Activated CD8-positive, alpha-beta memory T cell treated with anti-CD3 and anti-CD28 coated beads, Interleukin-2, amount 50 U/mL, for 1 hour (primary cell): ENCODE measurements around the gene EYA2.
"Not testable (repeated sequence)": the region's sequence is repeated elsewhere in the genome, so short reads cannot be mapped to it uniquely, and the experiment has no call there.

Experiments used
- DNase-seq: peaks from one replicate; pipeline ENCODE4 v3.0.0-alpha.2; 2020; ENCODE audit errors: extremely low read depth

Gene EYA2

DNA sequence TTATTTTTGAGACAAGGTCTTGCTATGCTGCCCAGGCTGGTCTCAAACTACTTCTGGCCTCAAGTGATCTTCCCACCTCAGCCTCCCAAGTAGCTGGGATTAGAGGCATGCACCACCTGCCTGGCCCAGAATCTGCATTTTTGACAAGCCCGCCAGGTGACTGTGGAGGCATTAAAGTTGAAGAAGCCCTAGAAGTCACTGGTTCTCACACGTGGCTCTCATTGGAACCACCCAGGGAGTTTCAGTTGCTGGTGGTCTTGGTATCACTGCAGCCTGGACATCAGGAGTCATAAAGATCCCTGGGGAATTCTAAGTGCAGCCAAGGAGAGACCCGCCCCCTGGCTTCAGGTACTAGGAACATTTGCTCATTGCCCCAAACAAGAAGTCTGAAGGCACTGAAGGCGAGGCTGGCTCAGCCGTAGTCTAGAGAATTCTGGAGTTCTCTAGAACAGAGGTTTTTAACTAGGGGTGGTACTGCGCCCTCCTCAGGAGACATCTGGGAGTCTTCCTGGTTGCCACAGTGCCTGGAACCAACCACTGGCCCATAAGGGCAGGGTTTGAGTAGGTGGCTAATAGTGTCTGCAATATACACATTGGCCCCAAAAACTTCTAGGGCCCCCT lies 279.1 kb downstream of the EYA2 start:
- DNase-seq, result no peak

DNA sequence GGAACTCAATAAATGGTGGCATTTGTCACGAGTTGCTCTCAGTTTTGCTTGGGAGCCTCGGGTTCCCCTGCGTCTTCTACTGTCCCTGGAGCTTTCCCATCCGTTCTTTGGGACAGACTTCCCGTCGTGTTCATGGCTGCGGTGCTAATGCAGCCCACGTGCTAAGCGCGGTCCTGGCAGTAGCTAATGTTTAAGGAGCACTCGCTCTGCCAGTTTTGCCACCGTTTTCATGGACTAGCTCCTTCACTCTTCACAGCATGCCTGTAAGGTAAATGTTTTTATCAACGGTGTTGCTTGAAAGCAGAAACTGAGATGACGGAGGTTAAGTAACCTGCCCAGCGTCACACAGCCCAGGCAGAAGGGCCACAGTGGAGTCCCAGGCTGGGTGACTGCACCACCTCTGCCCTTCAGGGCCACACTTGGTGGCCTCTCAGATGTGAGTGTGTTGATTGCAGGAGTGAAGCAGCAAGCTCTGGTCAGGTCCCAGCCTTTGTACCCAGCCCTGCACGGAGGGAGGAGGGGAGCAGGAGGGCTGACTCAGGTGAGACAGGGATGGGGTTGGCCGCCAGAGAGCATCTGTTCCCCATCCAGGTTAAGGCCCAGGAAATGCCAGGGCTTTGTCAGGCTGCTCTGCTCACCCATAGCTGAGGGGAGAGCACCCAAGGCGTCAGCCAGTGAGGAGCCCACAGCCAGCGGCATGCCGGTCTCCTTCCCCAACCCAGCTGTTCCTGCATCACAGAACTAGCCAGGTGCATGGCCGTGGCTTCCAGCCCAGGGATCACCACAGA lies 280.0 kb downstream of the EYA2 start:
- DNase-seq, result no peak

- no peak for DNase-seq
Observed at GRCh38 chr20:47175493-47175892, 280.9 kb downstream of the EYA2 start.

DNA sequence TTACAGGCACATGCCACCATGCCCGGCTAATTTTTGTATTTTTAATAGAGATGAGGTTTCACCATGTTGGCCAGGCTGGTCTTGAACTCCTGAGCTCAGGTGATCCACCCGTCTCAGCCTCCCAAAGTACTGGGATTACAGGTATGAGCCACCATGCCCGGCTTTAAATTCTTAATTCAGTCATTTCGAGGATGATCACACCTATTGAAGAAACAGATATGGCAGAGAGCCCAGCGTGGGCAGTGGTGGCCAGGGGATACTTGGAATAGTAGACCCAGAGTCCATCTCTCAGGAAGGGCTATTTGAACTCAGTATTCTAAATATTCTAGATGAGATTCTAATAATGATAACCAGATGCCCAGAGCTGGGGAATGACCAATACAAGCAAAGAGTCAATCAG lies 281.6 kb downstream of the EYA2 start:
- not testable (repeated sequence) for DNase-seq

GRCh38 chr20:47178277-47178676 lies 283.6 kb downstream of the EYA2 start:
- no peak for DNase-seq

DNA sequence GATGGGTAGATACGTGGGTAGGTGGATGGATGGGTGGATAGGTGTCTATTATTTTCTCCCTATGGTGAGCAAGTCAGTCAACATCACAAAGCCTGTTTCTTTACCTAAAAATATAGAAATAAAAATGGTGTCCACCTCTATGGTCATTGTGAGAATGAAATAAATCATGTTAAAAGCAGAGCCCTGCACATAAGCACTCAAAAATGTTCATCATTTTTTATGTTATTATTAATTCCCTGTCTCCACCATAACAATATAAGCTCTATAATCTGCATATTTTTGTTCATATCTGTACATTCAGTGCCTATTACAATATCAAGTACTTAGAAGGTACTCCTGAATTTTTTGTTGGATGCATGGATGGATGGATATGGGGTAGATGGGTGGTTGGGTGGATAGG lies 284.2 kb downstream of the EYA2 start:
- DNase-seq, result no peak

- no peak for DNase-seq
Observed at GRCh38 chr20:47179267-47179666, 284.6 kb downstream of the EYA2 start.

- no peak for DNase-seq
Observed at GRCh38 chr20:47181056-47181862, 286.6 kb downstream of the EYA2 start.

DNA sequence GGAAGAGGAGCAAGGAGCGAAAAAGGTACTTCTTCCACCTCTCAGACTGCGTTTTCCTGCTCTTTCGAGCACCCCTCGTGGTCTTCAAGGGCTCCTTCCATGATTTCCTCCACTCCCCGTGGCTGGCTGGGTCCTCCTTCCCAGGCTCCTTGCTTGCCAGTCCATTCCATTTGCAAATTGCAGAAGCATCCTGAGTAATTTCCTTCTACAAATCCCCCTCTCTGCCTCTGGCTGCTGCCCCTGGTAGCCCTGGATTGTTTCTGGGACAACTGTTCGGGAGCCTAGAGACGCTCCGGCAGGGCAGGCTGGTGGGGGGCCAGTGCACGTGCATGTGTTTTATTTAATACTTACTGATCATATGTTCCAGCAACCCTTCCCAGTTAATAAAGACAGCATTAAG lies 288.7 kb downstream of the EYA2 start:
- DNase-seq, result no peak

- DNase-seq, result no peak
Observed at GRCh38 chr20:47187450-47188195, 293.0 kb downstream of the EYA2 start.

- no peak for DNase-seq
Observed at GRCh38 chr20:47188540-47188939, 293.9 kb downstream of the EYA2 start.

DNA sequence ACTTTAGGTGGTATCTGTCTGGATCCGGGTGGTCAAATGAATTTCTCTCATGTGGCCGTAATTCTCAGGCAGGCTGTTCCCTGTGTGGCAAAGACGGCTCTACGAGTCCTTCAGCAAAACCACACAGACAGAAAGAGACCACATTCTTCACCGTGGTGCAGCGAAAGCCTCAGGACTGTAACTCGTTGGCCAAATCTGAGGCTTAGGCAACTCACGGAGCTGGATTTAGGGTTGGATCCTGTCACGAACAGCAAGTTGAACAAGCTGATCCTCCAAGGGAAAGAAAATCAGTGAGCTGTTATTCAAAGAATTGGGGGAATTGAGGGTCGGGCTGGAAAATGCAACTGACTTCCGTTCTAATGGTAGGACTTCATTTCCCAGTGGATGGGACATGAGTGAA lies 294.4 kb downstream of the EYA2 start:
- DNase-seq, result no peak

DNA sequence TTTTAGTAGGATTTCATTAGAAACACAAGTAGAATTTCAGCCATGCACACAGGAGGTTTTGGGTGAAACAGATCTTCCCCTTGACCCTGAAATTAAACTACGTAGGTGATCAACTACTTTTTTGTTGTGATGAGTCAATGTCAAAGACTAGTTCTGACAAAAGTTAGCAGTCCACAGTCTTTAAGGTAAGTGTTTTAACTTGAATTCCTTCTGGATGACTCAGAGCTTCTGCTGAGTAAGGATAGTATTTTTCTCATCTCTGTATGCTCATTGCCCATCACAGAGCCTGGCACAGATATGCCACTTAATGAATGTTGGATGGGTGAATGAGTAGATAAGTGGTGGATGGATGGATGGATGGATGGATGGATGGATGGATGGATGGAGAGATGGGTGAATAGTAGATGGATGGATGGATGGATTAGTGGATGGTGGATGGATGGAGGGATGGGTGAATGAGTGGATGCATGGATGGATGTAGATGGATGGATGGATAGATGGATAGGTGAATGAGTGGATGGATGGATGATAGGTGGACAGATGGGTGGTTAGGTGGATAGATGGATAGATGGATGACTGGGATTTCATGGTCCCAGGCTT lies 296.5 kb downstream of the EYA2 start:
- no peak for DNase-seq

DNA sequence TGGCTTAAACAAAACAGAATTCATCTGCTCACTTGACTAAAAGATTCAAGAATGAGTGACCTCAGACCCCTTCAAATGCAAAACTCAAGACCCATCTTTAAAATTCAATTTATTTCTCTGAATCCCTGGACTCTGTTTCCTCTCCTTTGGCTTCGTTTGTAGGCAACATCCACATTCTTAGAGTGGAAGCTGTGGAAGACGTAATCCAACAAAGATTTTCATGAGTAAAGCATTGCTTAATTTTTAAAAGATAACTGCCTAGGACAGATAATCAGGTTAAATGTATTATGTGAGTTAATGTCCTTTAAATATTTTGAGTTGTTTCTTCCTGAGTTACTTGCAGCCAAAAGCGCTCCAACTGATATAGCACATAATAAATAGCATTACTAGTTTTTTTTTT lies 297.3 kb downstream of the EYA2 start:
- DNase-seq, result no peak

- DNase-seq, result no peak
Observed at GRCh38 chr20:47195573-47195972, 300.9 kb downstream of the EYA2 start.

- no peak for DNase-seq
Observed at GRCh38 chr20:47196091-47197081, 301.7 kb downstream of the EYA2 start.

DNA sequence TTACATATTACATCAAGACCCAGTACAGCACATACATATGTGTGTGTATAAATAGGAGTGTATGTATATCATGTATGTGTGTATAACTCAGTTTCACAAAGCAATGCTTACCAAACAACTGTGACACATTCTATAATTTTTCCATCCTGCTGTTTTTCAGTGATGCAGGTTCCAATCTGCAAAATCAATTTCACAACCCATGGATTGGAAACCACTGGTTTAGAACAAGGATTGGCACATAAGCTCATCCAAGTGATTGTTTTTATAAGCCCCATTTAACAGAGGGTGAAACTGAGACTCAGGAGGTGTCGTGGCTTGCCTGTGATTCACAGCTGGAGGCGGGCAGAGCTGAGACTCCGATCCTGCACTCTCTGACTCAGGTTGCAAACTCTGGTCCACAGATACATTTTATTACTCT lies 303.6 kb downstream of the EYA2 start:
- no peak for DNase-seq

DNA sequence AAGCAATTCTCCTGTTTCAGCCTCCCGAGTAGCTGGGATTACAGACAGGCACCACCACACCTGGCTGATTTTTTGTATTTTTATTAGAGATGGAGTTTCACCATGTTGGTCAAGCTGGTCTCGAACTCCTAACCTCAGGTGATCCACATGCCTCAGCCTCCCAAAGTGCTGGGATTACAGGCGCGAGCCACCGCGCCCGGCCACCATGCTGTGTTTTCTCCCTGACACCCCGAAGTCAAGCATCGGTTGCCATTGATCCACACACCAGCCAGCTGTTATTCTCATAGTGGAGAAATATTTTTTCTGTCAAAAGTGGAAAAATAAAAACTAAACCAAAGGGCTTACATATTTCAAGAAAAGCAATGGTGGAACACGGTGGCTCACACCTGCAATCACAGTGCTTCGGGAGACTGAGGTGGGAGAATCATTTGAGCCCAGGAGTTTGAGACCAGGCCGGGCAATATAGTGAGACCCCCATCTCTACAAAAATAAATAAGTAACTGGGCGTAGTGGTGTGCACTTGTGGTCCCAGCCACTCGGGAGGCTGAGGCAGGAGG lies 304.4 kb downstream of the EYA2 start:
- DNase-seq, result no peak

DNA sequence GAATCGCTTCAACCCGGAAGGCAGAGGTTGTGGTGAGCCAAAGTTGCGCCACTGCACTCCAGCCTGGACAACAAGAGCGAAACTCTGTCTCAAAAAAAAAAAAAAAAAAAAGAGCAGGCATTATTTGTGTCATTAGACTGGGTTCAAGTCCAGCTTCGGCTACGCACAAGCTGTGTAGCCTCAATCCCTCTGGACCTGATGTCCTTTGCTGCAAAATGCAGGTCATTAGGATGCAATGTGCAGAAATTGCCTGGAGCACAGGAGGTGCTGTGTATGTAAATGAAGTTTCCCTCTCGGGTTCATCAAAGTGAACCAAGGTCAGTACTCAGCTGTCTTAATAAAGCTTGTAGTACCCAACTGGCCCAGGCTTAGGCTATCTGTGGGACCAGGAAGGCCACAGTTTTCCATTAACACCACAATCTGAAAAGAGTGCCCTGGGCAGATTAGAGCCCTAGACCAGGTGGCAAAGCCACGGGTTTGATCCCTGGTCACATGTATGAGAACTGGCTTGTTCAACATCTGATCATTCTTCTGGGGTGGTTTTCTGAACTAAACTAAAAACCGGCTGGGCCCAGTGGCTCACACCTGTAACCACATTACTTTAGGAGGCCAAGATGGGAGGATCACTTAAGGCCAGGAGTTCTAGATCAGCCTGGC lies 306.6 kb downstream of the EYA2 start:
- no peak for DNase-seq
